GM12864 (cell line): ENCODE data around the gene CHST4.
"Not testable (repeated sequence)": the region's sequence is repeated elsewhere in the genome, so short reads cannot be mapped to it uniquely, and the experiment has no call there.

Source experiments
- DNase-seq: peaks from one replicate; pipeline ENCODE4 v3.0.0-alpha.2; 2011; ENCODE audit warnings: low read depth
- H3K4me3 ChIP-seq: 2 replicates; pipeline ENCODE4 v1.5.1; 2011; ENCODE audit warnings: mild to moderate bottlenecking, low read depth, low read length, control low read depth
- CTCF ChIP-seq: IDR thresholded peaks from 2 replicates; pipeline ENCODE4 v1.5.1; 2011; ENCODE audit warnings: low read depth, mild to moderate bottlenecking, moderate library complexity, low read length, control low read depth, inconsistent platforms; ENCODE audit errors: missing control alignments

The CHST4 gene

GRCh38 chr16:71557954-71558582, 31.8 kb downstream of the CHST4 start:
- no peak for TF ChIP-seq CTCF
- no peak overlapping the region for H3K4me3 ChIP-seq
- DNase-seq, result no peak

- no peak overlapping the region for H3K4me3 ChIP-seq
- no peak for TF ChIP-seq CTCF
- no peak for DNase-seq
Measured at GRCh38 chr16:71559855-71560254, 33.6 kb downstream of the CHST4 start.

- not testable (repeated sequence) for DNase-seq, H3K4me3 ChIP-seq
Measured at GRCh38 chr16:71561886-71562285, 35.7 kb downstream of the CHST4 start.

GRCh38 chr16:71562552-71562951, 36.3 kb downstream of the CHST4 start:
- no peak for TF ChIP-seq CTCF
- H3K4me3 ChIP-seq, result no peak overlapping the region
- no peak for DNase-seq

DNA sequence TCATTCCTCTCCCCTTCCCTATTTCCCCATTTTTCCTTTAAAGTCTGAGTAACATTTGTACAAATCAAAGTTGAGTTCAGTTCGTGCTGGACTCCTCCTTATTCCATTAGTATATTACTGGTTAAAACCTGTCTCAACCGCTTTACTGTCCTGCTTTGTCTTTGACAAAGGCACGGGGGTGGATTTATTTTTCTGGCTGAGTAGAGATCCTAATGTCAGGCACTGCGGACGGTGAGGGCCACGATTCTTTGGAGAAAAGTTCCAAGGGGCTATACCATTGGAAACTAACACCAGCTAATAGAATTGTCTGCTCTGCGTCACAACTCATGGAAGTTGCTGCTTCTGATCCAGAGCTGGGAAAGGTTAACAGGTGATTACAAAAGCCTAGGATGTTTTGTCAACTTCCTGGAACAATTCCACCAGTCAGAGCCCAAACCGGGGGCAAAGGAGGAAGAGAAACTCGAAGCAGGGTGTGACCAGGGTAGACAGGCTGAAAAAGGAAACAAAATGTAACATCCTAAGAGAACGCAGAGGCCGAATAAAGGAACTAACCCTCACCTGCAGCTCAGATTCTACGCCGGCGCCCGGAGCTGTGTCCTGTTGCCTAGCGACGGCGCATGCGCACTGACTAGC, 38.2 kb downstream of the CHST4 start:
- no peak for TF ChIP-seq CTCF
- no peak for DNase-seq
- peak overlapping the region; percentile 57 for H3K4me3 ChIP-seq

DNA sequence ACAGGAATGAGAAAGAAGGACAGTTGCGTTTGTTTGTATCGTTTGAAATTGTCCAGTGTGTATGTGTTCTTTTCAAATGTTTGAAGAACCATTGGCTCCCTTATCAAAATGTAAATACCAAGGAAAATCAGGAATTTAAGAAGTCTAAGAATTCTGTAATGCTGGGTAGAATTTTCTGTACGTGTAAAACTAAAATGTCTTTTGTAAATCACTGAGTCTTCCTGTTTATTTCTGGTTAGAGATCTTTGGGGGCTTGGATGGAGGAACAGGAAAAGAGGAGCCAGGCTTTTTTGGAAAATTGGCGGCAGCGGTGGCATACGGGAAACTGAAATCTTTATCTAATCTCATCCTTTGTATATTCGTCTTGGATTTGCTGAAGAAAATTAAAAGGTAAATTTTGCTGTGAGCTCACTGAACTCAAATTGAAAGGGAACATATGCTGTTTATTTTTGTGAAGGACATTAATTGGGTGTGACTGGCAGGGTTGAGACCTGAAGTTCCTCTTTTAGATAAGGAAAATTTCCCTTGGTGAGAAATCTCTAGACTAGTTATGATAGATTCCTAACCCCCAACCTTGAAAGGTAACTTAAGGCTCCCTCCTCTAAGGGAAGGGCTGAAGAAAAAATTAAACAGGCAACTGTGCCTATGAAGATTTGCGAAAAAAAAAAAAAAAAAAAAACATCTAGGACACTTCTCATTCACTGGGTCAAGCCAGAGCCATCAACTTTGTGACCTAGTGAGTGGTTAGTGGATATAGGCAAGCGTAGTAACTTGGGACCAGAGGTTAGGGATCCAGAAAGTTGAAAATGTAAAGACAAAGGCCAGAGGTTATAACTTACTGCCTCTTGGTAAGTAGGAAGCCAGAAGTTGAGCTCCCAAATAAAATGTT, 39.8 kb downstream of the CHST4 start:
- H3K4me3 ChIP-seq, result peak overlapping the region; percentile 57
- DNase-seq, result no peak
- no peak for TF ChIP-seq CTCF

DNA sequence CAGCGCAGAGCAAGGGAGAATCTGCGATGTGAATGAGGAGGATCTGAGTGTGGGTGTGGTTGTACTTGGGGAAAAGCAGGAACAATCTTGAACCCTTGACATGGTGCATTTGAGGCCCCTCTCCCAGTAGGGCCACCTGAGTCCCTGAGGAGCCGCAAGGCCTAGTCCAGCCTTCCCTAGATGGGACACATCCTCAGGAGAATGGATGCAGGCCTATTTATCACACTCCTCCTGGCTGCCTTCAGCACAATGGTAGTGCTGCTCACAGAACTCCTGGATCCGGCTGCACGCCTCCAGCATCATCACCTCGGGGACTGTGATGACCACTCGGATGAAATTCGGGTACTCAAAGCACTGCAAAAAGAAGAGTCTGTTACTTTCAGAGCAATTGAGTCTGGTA, 41.7 kb downstream of the CHST4 start:
- H3K4me3 ChIP-seq, result no peak overlapping the region
- no peak for DNase-seq
- no peak for TF ChIP-seq CTCF
